Bronchial epithelial cell (primary cell): ENCODE results near the gene TGFB2. TPM values are rescaled to one million over a fixed set of nuclear protein-coding genes. Genes with fewer than 3 reads are reported as not detected.

Experiments used
- DNase-seq: peaks from one replicate; pipeline ENCODE4 v3.0.0-alpha.2; 2010; ENCODE audit warnings: low read depth
- FAIRE-seq: peaks from 2 replicates; lab custom pipeline; 2011; peaks lifted over from hg19 to GRCh38; lab: Jason Lieb, UNC
- H3K27me3 ChIP-seq: 2 replicates; pipeline ENCODE4 v1.5.1; 2011; ENCODE audit warnings: low read length; ENCODE audit not compliant: control insufficient read depth, insufficient read depth
- H3K36me3 ChIP-seq: 2 replicates; pipeline ENCODE4 v1.5.1; 2011; ENCODE audit warnings: low read length; ENCODE audit not compliant: control insufficient read depth, insufficient read depth
- H3K4me3 ChIP-seq: 2 replicates; pipeline ENCODE4 v1.5.1; 2011; ENCODE audit warnings: mild to moderate bottlenecking, low read depth, low read length, control low read depth
- CTCF ChIP-seq: IDR thresholded peaks from 2 replicates; pipeline ENCODE4 v1.5.1; 2011; ENCODE audit warnings: mild to moderate bottlenecking, moderate library complexity, low read length, control low read depth, inconsistent platforms; ENCODE audit not compliant: insufficient read depth, severe bottlenecking
- total RNA-seq: library from RNA; depleted of rRNA; stranded (reverse); fragments of >200 nt; gene quantifications from 2 replicates; pipeline ENCODE4 v1.2.1, GENCODE V29; 2014

TGFB2 gene
- total RNA-seq, 1 donor from 2014 or later = 6.1 TPM

GRCh38 chr1:218443255-218443654 lies 98.1 kb downstream of the TGFB2 start:
- no peak for DNase-seq
- Histone ChIP-seq H3K36me3 (no peaks in the 10 kb centered on the region), H3K27me3 (no peaks in the 10 kb centered on the region), H3K4me3 (no peak overlapping the region)
- no peak for FAIRE-seq
- no peak for TF ChIP-seq CTCF

GRCh38 chr1:218444173-218444572 lies 99.0 kb downstream of the TGFB2 start:
- Histone ChIP-seq H3K36me3 (no peaks in the 10 kb centered on the region), H3K27me3 (no peaks in the 10 kb centered on the region), H3K4me3 (no peak overlapping the region)
- DNase-seq = no peak
- no peak for FAIRE-seq
- TF ChIP-seq CTCF = no peak

GRCh38 chr1:218444588-218444987 lies 99.5 kb downstream of the TGFB2 start:
- no peak for TF ChIP-seq CTCF
- DNase-seq = no peak
- no peak overlapping the region for H3K4me3 ChIP-seq
- FAIRE-seq = no peak
- H3K36me3 ChIP-seq = no peaks in the 10 kb centered on the region
- H3K27me3 ChIP-seq = no peaks in the 10 kb centered on the region

- TF ChIP-seq CTCF = no peak
- no peaks in the 10 kb centered on the region for H3K27me3 ChIP-seq
- no peaks in the 10 kb centered on the region for H3K36me3 ChIP-seq
- FAIRE-seq (no peak), DNase-seq (no peak)
- no peak overlapping the region for H3K4me3 ChIP-seq
These were observed 102.0 kb downstream of the TGFB2 start for GRCh38 chr1:218447010-218447689.

GRCh38 chr1:218451415-218451814 lies 106.3 kb downstream of the TGFB2 start:
- Histone ChIP-seq H3K36me3 (no peaks in the 10 kb centered on the region), H3K4me3 (no peak overlapping the region), H3K27me3 (no peaks in the 10 kb centered on the region)
- no peak for DNase-seq
- no peak for FAIRE-seq
- TF ChIP-seq CTCF = no peak
